Esophagus muscularis mucosa (tissue), 4 donors: Measurements from ENCODE around the gene SOS1.

Experiments used
- EP300 ChIP-seq: sonication (generic); formaldehyde crosslinking; IDR thresholded peaks from one replicate; pipeline ENCODE4 v1.6.1; 2017; ENCODE audit warnings: antibody characterized with exemption
- POLR2A ChIP-seq: fragments of 450-650 bp; IDR thresholded peaks from one replicate; pipeline ENCODE4 v1.6.1; 2017; ENCODE audit warnings: antibody characterized with exemption, moderate library complexity, mild to moderate bottlenecking, low read depth
- POLR2AphosphoS5 ChIP-seq, 2 donors: sonication (generic); formaldehyde crosslinking; IDR thresholded peaks; one replicate each; pipeline ENCODE4 v1.6.1; 2017; ENCODE audit warnings: antibody characterized with exemption in 2 of 2
- TF ChIP-seq, protein P1 (sequence below), 3 experiments: fragments of 200-600 bp in 2 of 3; fragments of 450-650 bp in 1 of 3; sonication (generic) in 2 of 3; IDR thresholded peaks; one replicate each; pipeline ENCODE4 v1.5.1; 2017 to 2019; ENCODE audit warnings: antibody characterized with exemption in 3 of 3, mild to moderate bottlenecking in 2 of 3, moderate library complexity in 1 of 3

DNA sequence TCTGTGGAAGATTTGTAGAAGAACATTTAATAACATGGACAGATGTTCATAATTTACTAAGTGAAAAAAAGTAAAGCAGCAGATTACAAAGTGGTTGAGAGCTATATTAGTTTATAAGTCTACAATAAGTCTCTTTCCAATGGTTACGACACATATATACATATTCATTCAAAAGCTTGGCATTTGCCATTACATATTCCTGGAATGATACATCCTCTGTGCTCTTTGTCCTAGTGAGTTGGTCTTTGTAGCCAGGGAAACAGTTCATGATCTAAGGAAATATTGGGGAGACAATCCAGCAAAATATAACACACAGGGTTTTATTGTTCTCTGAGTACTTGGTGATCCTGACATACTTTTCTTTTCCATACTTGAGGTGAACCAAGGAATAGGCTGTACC, 32.5 kb upstream of the SOS1 start:
- TF ChIP-seq, protein P1, sequence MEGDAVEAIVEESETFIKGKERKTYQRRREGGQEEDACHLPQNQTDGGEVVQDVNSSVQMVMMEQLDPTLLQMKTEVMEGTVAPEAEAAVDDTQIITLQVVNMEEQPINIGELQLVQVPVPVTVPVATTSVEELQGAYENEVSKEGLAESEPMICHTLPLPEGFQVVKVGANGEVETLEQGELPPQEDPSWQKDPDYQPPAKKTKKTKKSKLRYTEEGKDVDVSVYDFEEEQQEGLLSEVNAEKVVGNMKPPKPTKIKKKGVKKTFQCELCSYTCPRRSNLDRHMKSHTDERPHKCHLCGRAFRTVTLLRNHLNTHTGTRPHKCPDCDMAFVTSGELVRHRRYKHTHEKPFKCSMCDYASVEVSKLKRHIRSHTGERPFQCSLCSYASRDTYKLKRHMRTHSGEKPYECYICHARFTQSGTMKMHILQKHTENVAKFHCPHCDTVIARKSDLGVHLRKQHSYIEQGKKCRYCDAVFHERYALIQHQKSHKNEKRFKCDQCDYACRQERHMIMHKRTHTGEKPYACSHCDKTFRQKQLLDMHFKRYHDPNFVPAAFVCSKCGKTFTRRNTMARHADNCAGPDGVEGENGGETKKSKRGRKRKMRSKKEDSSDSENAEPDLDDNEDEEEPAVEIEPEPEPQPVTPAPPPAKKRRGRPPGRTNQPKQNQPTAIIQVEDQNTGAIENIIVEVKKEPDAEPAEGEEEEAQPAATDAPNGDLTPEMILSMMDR (IDR thresholded peaks at IDR 0.05), result no peak
- no peak for TF ChIP-seq POLR2A
- no peak for TF ChIP-seq POLR2AphosphoS5 (IDR thresholded peaks at IDR 0.05)
- TF ChIP-seq EP300, result no peak
